ENCODE results near the gene CD200R1.

The CD200R1 gene

DNA sequence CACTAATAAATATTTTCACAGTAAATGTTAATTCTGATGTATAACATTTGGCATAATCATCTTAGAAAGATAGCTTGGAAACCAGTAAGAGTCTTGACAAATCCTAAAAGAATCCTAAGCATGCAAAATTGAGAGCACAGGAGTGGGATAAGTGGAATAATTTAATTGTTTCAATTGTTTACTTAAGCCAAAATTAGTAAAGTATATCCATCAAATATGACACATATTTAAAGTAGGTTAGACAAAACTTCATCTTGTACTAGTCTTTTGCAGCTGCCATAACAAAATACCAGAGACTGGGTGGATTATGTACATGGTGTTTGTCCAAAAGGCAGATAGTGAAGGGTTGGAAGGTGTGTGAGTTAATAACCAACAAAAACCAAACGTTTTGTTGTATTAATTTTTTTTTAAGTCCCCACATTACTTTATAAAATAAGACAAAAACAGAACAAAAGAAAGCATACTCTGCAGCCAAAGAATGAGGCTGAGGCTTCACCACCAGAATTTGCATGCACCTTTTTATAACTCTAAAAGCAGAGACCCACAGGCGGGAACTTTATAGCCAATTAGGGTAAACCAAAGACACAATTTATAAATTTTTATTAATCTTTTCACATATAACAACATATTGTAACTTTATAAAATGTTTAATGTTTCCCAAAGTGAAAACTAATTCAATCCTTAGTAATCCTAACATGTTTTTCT is 86.4 kb downstream of the CD200R1 start:
- no peak for DNase-seq (ENCODE audit: low spot score)

DNA sequence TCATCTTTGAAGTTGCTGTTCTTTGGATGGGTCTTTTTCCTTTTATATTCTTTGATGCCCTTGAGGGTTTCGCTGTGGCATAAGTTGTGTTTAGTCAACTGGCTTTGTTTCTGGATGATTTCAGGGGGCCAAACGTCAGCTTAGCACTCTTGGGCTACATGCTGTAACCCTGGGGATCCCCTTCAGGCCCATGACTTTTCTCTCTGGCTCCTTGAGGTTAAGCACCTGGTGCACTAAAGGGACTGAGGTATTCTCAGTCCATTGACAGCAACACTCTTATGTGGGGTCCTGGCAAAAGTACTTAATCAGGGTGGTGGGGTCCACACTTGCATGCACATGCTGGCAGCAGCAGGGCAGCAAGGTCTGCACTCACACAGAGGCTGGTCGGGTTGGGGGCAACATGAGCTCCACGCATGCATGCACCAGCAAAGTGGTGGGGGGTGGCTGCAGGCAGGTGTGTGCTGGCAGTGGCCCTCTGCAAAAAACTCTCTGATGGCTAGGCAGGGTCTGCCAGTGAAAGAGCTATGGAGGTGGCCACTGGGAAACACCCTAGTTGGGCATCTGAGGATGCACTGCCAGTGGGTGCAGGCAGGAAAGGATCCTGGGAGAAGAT is 90.1 kb downstream of the CD200R1 start:
- no peak for DNase-seq (ENCODE audit: low spot score)

DNA sequence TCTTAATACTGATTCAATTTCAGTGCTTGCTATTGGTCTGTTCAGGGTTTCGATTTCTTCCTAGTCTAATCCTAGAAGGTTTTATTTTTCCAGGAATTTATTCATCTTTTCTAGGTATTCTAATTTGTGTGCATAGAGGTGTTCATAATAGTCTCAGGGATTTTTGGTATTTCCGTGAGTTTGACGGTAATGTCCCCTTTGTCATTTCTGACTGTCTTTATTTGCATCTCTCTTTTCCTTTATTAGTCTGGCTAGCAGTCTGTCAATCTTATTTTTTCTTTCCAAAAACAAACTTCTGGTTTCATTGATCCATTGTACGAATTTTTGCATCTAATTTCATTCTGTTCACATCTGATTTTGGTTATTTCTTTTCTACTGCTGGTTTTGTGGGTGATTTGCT is 93.0 kb downstream of the CD200R1 start:
- no peak for DNase-seq (ENCODE audit: low spot score)

DNA sequence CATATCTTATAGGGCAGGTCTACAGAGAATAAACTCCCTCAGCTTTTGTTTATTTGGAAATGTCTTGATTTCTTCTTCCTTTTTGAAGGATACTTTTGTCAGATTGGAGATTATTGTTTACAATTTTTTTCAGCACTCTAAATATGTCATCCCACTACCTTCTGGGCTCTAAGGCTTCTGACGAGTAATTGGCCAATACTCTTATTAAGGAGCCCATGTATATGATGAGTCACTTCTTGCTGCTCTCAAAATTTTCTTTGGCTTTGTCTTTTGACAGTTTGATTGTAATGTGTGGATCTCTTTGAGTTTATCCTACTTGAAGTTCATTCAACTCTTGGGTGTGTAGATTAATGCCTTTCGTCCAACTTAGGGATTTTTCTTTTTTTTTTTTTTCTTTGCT is 99.3 kb downstream of the CD200R1 start:
- DNase-seq (ENCODE audit: low spot score), result no peak

DNA sequence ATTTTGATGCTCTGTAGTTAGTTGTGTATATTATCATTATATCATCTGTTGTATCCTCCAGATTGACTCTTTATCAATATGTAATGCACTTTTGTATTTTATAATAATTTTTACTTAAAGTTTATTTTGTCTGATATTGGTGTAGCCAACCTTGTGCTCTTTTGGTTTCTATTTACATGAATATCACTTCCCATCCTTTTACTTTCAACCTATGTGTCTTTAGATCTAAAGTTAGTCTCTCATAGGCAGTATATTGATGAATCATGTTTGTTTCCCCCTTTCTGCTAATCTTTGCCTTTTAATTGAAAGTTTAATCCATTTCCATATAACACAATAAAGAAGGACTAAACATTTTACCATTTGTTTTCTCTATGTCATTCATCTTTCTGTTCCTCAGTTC is 100.2 kb downstream of the CD200R1 start:
- no peak for DNase-seq (ENCODE audit: low spot score)

DNA sequence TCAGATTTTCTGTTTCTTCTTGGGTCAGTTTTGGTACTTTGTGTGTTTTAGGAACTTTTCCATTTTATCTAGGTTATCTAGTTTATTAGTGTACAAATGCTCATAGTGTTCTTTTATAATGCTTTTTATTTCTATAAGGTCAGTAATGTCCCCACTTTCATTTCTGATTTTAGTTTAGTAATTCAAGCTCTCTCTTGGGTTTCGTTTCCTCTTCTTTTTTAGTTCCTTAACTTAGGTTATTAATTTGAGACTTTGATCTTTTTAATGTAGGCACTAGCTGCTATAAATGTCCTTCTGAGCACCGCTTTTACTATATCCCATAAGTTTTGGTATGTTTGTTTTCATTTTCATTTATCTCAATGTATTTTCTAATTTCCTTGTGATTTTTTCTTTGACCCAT is 101.3 kb downstream of the CD200R1 start:
- DNase-seq (ENCODE audit: low spot score), result no peak

DNA sequence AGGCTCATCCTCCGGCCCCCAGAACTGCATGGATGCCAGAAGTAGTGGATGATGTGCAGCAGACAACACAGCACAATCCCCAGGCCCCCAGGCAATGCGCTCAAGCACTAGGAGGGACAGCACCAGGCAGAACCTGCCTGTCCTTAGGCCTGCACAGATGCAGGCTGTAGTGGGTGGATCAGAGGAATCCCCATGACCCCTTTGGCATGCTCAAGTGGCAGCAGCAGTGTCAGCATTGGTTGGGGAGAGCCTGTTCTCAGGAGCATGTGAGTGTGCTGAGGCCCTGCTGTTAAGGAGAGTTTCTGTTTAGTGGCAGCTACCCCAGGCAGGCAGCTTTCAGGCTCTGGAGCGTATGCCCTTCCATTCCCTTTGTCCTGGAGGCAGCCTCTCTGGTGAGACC is 103.2 kb downstream of the CD200R1 start:
- DNase-seq (ENCODE audit: low spot score), result no peak

All from LoVo (cell line).